Neural cell (in vitro differentiated cells): ENCODE data around the gene DENND4B.

Source experiments
- CTCF ChIP-seq: fragments of 450-650 bp; IDR thresholded peaks from 2 replicates; pipeline ENCODE4 v1.5.1; 2014; ENCODE audit warnings: antibody characterized with exemption, mild to moderate bottlenecking, moderate library complexity; ENCODE audit not compliant: poor library complexity, severe bottlenecking
- EP300 ChIP-seq: fragments of 450-650 bp; conservative IDR thresholded peaks from 2 replicates; pipeline ENCODE4 v1.6.1; 2014; ENCODE audit warnings: antibody characterized with exemption, mild to moderate bottlenecking, moderate library complexity; ENCODE audit not compliant: poor library complexity, severe bottlenecking
- REST ChIP-seq: IDR thresholded peaks from 2 replicates; pipeline ENCODE4 v1.6.1; 2012; ENCODE audit warnings: borderline replicate concordance

GRCh38 chr1:153951183-153951582 lies 4.7 kb upstream of the DENND4B start:
- TF ChIP-seq REST, result no peak
- TF ChIP-seq CTCF, result no peak
- no peak for TF ChIP-seq EP300
